ENCODE data around the gene CADPS. TPM values are rescaled to one million over a fixed set of nuclear protein-coding genes. Genes with fewer than 3 reads are reported as not detected.

CADPS gene
- total RNA-seq, 1 experiment from 2014 or later = not detected

DNA sequence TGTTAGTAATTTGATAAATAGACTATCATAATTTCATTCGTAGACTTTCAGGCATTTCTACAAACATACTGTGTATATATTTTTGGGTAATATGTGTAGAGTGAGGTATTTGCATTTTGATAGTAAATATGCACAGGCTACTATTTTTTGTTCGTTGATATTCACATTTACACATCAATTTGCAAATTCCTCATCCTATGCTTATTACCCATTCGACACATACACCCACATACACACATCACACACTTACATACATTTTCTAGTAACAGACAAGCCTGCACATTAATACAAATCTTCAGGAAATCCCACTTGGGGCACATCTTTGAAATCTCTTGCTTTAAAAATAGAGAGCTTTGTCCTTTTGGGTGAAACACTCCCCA, 373.9 kb downstream of the CADPS start:
- H3K27me3 ChIP-seq (ENCODE audit: control insufficient read depth, insufficient read depth, low read length) = no peaks in the 10 kb centered on the region
- H3K4me3 ChIP-seq (ENCODE audit: low read depth in 2 of 2, low read length in 2 of 2) = no peak overlapping the region
- no peak for ATAC-seq
- CTCF ChIA-PET = no interaction called here
- no peaks in the 10 kb centered on the region for H3K9me3 ChIP-seq (ENCODE audit: control insufficient read depth, insufficient read depth, low read depth, low read length)
- in situ Hi-C loops (cut with HindIII; ENCODE audit: low pct_unique_long_range_greater_than_20kb, low sequenced_read_pairs) = no loop called here
- no peaks in the 10 kb centered on the region for H3K4me1 ChIP-seq (ENCODE audit: control insufficient read depth, insufficient read depth, low read length)
- no TSS peak for BruUV-seq (replicated peaks)
- POLR2A ChIA-PET = interaction anchor here (0.6 kb wide), 1 partner anchor 28 kb away, joined by 3 read pairs; no protein-coding TSS in a partner anchor
- H3K27ac ChIP-seq (ENCODE audit: low read length) = no peak overlapping the region
- no peak for DNase-seq (ENCODE audit: low read depth, low spot score)
- intact Hi-C loops (cut with micrococcal nuclease; ENCODE audit: unreplicated experiment) = no loop called here
- TF ChIP-seq, protein P1, sequence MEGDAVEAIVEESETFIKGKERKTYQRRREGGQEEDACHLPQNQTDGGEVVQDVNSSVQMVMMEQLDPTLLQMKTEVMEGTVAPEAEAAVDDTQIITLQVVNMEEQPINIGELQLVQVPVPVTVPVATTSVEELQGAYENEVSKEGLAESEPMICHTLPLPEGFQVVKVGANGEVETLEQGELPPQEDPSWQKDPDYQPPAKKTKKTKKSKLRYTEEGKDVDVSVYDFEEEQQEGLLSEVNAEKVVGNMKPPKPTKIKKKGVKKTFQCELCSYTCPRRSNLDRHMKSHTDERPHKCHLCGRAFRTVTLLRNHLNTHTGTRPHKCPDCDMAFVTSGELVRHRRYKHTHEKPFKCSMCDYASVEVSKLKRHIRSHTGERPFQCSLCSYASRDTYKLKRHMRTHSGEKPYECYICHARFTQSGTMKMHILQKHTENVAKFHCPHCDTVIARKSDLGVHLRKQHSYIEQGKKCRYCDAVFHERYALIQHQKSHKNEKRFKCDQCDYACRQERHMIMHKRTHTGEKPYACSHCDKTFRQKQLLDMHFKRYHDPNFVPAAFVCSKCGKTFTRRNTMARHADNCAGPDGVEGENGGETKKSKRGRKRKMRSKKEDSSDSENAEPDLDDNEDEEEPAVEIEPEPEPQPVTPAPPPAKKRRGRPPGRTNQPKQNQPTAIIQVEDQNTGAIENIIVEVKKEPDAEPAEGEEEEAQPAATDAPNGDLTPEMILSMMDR (IDR thresholded peaks at IDR 0.05) = no peak
- TF ChIP-seq TCF7L2 (IDR thresholded peaks at IDR 0.05; ENCODE audit: low read depth, low read length) (no peak), POLR2AphosphoS5 (IDR thresholded peaks at IDR 0.05; ENCODE audit: low read depth, low read length) (no peak), SIN3A (IDR thresholded peaks at IDR 0.05; ENCODE audit: borderline replicate concordance, insufficient read depth, low read depth, low read length) (no peak)
- TF ChIP-seq, protein P2, sequence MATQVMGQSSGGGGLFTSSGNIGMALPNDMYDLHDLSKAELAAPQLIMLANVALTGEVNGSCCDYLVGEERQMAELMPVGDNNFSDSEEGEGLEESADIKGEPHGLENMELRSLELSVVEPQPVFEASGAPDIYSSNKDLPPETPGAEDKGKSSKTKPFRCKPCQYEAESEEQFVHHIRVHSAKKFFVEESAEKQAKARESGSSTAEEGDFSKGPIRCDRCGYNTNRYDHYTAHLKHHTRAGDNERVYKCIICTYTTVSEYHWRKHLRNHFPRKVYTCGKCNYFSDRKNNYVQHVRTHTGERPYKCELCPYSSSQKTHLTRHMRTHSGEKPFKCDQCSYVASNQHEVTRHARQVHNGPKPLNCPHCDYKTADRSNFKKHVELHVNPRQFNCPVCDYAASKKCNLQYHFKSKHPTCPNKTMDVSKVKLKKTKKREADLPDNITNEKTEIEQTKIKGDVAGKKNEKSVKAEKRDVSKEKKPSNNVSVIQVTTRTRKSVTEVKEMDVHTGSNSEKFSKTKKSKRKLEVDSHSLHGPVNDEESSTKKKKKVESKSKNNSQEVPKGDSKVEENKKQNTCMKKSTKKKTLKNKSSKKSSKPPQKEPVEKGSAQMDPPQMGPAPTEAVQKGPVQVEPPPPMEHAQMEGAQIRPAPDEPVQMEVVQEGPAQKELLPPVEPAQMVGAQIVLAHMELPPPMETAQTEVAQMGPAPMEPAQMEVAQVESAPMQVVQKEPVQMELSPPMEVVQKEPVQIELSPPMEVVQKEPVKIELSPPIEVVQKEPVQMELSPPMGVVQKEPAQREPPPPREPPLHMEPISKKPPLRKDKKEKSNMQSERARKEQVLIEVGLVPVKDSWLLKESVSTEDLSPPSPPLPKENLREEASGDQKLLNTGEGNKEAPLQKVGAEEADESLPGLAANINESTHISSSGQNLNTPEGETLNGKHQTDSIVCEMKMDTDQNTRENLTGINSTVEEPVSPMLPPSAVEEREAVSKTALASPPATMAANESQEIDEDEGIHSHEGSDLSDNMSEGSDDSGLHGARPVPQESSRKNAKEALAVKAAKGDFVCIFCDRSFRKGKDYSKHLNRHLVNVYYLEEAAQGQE (IDR thresholded peaks at IDR 0.05; ENCODE audit: insufficient read depth in 1 of 2, low read depth in 2 of 2, low read length in 1 of 2) = no peak
- no peaks in the 10 kb centered on the region for H3K36me3 ChIP-seq (ENCODE audit: control insufficient read depth, insufficient read depth, low read length)

DNA sequence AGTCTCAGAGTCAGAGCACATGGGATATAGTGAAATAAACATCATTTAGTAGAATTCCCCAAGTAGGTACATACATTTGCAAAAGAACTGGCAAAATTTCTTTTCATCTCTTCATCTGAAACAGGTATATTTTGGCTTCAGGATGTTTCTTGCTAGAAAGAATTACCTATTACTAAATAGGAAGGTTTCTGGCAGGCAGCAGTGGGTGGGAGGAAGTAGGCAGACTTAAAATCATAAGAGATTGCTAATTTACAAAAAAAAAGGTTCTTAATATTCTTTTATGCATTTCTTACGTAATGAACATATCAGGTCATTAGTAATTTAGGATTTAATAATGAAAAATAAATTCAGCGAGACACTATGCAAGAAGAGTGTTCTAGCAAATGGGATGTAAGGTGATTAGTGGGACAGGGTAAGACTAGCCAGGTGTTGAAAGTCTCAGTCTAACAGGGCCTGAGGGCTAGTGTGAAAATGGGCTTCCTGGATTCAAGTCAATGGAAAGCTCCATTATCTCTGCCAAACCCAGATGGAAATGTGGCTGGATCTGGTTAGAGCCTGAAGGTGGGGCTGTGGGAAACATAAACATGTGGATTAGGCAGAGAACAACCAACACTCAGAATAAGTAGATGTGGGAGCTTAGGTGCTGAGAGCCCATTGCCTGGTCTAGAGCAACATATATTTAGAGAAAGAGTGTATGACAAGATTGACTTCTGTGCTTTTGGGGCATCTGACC, 374.5 kb downstream of the CADPS start:
- H3K27ac ChIP-seq (ENCODE audit: low read length) = no peak overlapping the region
- no peak for ATAC-seq
- H3K4me3 ChIP-seq (ENCODE audit: low read depth in 2 of 2, low read length in 2 of 2) = no peak overlapping the region
- no peaks in the 10 kb centered on the region for H3K4me1 ChIP-seq (ENCODE audit: control insufficient read depth, insufficient read depth, low read length)
- no peaks in the 10 kb centered on the region for H3K36me3 ChIP-seq (ENCODE audit: control insufficient read depth, insufficient read depth, low read length)
- no peaks in the 10 kb centered on the region for H3K27me3 ChIP-seq (ENCODE audit: control insufficient read depth, insufficient read depth, low read length)
- TF ChIP-seq, protein P1 (IDR thresholded peaks at IDR 0.05) = no peak
- TF ChIP-seq, protein P2 (IDR thresholded peaks at IDR 0.05; ENCODE audit: insufficient read depth in 1 of 2, low read depth in 2 of 2, low read length in 1 of 2) = no peak
- no peak for TF ChIP-seq SIN3A (IDR thresholded peaks at IDR 0.05; ENCODE audit: borderline replicate concordance, insufficient read depth, low read depth, low read length)
- no peak for TF ChIP-seq POLR2AphosphoS5 (IDR thresholded peaks at IDR 0.05; ENCODE audit: low read depth, low read length)
- TF ChIP-seq TCF7L2 (IDR thresholded peaks at IDR 0.05; ENCODE audit: low read depth, low read length) = no peak
- in situ Hi-C loops (cut with HindIII; ENCODE audit: low pct_unique_long_range_greater_than_20kb, low sequenced_read_pairs) (no loop called here), intact Hi-C loops (cut with micrococcal nuclease; ENCODE audit: unreplicated experiment) (no loop called here)
- no peak for DNase-seq (ENCODE audit: low read depth, low spot score)
- ChIA-PET POLR2A (interaction anchor here (0.6 kb wide), 1 partner anchor 27 kb away, joined by 3 read pairs; no protein-coding TSS in a partner anchor), CTCF (no interaction called here)
- BruUV-seq (replicated peaks) = no TSS peak
- no peaks in the 10 kb centered on the region for H3K9me3 ChIP-seq (ENCODE audit: control insufficient read depth, insufficient read depth, low read depth, low read length)
